NCI-H345 treated with DMSO at 0.1 percent for 48 hours (cell line): ENCODE results near the gene TANC1.

Experiments used
- DNase-seq: peaks from one replicate; lab custom pipeline; 2025; ENCODE audit not compliant: unreplicated experiment; lab: John Stamatoyannopoulos, UW

Gene TANC1

GRCh38 chr2:158993721-158994587, 25.5 kb downstream of the TANC1 start:
- no peak for DNase-seq

DNA sequence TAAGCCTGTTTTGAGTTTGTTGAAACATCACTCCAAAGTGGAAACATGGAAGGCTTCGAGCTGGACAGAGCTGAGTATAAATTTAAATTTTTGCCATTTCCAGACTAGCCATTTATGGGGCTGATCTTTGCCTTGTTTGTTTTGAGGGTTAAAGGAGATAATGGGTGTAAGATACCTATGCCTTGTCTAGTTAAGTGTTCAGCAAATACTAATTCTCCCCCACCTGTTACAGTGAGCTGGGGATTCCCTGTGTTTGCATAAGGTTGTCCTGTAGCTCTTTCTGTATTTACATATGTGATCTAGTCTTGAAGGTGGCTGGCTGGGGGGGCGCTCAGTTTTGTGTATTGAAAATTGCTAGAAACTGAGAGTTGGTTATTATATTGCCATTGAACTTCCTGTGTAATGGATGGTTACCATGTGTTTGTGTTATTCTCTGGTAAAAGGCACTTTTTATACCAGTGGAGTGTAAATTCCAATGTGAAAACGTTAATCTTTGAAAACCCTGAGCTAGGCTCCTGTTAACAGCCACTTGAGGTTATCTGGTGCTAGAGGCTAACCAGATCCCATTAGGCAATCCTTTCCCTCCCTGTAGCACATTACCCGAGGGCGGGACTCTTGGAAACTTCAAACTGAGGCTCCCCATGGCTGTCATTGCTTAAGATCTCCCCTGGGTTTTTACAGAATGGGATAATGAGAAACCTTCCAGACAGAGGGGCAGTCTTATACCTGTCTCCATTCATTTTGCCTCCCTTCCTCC, 26.7 kb downstream of the TANC1 start:
- peak; percentile 47 for DNase-seq

DNA sequence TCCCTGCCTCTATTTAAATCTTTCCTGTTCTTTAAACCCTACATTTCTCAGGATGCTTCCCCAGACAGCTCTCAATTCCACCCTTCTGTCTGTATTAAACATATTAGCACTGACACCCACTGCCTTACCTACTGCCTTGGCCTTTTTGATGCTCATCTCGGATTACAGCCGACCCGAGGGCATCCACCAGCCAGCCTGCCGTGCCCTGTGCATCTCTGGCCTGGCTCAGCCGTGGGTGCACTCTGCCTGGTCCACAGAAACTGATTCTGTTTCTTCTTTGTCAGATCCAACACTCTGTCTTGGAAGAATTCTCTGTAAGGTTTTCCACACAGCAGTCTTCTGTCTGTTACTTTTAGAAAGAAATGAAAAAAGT, 27.2 kb downstream of the TANC1 start:
- DNase-seq = no peak

GRCh38 chr2:158996378-158996993, 28.0 kb downstream of the TANC1 start:
- no peak for DNase-seq

GRCh38 chr2:158997037-158997790, 28.8 kb downstream of the TANC1 start:
- DNase-seq = no peak

DNA sequence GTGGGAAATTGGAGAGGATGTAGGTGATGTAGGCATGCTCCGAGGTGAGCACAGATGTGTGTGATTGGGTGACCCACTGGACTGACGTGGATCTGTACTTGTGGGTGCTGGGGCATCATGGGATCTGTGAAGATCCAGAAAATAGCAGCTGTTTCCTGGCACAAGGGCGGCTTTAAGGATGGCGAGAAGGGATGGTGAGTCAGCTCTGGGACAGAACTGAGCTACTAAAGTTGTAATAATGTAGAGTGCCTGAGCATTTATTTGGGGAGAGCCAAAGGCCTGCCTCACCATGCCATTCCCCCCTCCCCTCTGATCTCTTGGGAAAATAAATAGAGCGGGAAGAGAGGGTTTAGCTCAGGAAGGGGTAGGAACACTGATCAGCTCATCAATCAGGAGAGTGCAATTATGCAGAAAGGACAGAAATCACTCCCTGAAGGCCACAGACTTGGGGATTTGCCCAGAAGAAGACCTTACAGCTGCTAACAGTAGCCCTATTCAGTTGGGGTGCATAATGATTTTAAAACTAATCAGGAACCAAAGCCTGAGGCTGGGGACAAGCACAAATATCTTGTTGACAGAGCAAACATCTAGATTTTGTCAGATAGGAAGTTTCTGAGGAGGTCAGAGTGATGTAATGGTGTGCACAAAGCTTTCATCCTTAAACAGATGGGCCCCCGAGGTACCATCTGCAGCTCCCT, 30.3 kb downstream of the TANC1 start:
- DNase-seq = no peak

- DNase-seq = no peak
These were observed 31.0 kb downstream of the TANC1 start for GRCh38 chr2:158999458-158999857.

DNA sequence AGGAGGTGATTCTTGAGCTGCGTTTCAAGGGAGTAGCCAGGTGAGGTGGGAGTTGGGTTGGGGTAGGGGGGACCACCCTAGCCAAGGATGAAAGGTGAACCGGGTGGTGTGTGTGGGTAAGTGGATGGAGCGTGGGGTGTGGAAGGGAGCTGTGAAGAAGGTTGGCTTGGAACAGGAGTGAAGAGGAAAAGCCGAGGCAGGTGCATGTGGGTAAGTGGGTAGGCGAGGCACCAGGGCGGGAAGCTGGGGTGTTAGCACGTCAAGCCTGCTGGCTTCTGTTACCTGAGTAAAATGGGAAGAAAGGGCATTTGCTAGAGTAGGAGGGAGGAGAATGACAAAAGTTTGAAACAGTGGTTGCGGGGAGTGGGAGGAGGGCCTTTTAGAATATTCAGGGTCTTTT, 31.6 kb downstream of the TANC1 start:
- DNase-seq = no peak

DNA sequence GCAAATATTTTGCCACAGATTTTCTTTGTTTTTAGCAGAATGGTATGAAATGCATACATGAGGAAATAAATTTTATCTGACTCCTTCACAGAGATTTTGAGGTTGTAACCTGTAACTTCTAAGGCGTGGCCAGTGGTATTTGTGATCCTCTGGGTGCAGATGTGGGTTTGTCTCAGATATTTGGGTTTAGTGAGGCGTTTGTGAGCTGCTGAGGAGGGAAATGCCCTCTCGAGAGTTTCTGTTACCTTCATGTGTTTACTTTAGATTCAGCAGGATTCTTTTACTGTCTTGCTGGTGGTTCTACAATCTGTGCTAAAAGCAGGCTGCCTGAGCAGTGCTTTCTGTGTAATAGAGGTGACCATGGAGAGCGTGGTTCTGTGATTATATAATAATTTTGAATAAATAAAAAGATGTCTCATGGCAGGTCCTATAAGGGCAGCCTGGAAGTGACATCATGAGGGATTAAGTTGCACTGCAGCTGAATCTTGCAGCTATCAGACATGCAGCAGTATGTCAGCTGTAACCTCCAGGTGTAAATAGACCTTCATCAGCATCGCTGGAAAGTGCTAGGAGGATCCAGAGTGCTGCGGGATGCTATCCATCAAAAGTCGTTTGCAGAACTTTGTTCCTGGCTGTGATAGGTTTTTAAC, 34.1 kb downstream of the TANC1 start:
- DNase-seq = no peak

GRCh38 chr2:159003555-159003954, 35.1 kb downstream of the TANC1 start:
- no peak for DNase-seq

GRCh38 chr2:159004849-159005248, 36.4 kb downstream of the TANC1 start:
- no peak for DNase-seq

DNA sequence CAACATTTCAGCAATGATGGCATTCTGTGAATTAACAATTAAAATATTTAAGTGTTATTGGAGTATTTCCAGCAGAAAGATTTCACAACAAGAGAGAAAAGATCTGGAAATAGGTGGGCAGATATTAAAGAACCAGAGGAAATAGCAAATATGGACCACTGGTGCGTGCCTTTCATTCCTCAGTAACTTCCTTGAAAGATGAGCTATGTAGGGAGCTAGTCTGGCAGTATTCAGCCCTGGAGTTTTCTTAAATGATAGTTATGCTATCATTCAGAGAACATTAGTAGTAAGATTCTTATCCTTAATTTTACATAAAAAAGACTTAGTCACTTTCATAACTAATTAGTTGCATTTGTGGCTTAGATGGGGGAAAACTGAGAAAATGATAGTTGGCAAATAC, 41.5 kb downstream of the TANC1 start:
- DNase-seq = no peak

- no peak for DNase-seq
These were observed 41.9 kb downstream of the TANC1 start for GRCh38 chr2:159010340-159010739.

- no peak for DNase-seq
These were observed 42.5 kb downstream of the TANC1 start for GRCh38 chr2:159010963-159011362.

GRCh38 chr2:159012142-159012541, 43.7 kb downstream of the TANC1 start:
- no peak for DNase-seq

DNA sequence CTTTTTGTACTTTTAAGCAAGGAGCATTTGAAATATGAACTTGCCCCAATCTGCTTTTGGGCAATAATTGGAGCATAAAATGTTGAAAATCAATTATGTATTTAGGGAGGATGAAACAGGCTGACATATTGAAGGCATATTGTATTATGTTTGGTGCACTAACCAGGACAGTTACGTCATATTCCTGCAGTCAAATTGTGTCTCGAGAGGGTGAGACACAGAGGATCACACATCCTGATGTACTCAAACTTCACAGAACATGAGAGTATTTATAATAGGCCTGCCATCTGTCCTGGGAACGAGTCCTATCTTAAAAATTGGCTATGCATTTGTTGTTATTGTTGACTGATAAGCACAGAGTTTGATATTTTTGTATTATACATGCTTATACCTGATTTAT, 44.7 kb downstream of the TANC1 start:
- no peak for DNase-seq

DNA sequence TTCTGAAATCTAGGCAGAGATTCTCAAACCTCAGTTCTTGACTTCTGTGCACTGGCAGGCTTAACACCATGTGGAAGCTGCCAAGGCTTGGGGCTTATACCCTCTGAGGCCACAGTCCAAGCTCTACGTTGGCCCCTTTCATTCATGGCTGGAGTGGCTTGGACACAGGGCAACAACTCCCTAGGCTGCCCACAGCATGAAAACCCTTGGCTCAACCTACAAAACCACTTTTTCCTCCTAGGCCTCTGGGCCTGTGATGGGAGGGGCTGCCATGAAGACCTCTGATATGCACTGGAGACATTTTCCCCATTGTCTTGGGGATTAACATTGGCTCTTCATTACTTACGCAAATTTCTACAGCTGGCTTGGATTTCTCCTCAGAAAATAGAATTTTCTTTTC, 46.7 kb downstream of the TANC1 start:
- no peak for DNase-seq

GRCh38 chr2:159015823-159016222, 47.4 kb downstream of the TANC1 start:
- no peak for DNase-seq

DNA sequence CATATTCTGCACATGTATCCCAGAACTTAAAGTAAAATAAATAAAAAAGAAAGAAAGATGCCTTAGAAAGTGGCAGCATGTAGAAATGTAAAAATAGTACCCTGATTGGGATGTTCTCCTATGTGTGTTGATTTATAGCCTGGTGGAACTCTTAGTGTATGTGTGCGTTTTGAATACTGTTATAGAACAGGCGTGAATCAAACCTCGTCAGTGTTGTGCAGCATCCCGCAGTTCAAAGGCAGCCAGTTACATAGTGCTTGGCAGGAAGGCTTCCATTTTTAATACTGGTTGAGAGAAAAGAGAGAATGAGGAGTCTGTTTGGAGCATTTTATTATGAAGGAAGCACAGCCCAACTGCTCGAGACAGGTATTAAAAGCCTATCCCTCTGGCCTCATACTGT, 49.4 kb downstream of the TANC1 start:
- no peak for DNase-seq

DNA sequence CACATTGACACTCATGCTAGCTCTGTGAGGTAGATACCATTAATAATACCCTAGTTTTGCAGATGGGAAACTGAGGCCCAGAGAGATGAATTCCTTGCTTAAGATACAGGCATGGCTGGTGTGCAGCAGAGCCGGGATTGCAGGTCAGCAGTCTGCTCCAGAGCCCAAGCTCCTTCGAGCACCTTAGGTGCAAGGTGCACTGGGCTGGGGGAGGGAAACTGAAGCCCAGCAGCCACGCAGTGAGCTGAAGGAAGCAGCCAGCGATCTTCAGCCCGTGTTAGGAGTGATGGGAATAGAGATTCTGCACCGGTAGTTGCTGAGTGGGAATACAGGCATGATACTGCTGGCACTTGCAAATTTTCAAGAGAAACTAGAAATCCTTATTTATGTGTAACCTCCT, 50.6 kb downstream of the TANC1 start:
- no peak for DNase-seq
